CD4-positive, alpha-beta T cell treated with Interleukin-4 for 4 hours (primary cell): ENCODE results near the gene EYA2.

Experiments
- DNase-seq: peaks from one replicate; pipeline ENCODE4 v3.0.0-alpha.2; 2020

The EYA2 gene

DNA sequence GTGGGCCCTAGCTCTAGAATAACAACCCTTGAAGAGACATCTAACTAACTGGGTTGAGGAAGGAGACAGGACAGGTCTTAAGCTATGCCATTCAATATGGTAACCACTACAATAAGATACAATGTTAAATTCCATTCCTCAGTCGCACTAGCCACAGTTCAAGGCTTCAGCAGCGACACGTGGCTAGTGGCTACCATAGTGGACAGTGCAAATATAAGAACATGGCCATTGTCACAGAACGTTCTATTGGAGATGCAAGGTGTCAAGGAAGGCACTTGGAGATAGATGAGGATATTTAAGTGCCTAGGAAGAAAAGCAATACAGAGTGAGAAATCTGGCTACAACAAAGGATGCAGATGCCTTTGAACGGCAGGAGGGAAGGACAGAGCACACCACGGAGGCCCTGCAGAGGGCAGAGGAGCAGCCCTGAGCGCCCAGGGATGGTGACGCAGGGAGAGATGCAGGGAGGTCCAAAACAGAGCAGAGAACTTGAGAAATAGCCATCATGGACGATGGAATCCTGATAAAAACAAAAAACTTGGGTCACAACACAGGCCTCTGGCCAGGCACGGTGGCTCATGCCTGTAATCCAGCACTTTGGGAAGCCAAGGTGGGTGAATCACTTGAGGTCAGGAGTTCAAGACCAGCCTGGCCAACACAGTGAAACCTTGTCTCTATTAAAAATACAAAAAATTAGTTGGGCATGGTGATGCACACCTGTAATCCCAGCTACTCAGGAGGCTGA is 321.2 kb downstream of the EYA2 start:
- no peak for DNase-seq

GRCh38 chr20:47216819-47217410 is 322.3 kb downstream of the EYA2 start:
- no peak for DNase-seq

DNA sequence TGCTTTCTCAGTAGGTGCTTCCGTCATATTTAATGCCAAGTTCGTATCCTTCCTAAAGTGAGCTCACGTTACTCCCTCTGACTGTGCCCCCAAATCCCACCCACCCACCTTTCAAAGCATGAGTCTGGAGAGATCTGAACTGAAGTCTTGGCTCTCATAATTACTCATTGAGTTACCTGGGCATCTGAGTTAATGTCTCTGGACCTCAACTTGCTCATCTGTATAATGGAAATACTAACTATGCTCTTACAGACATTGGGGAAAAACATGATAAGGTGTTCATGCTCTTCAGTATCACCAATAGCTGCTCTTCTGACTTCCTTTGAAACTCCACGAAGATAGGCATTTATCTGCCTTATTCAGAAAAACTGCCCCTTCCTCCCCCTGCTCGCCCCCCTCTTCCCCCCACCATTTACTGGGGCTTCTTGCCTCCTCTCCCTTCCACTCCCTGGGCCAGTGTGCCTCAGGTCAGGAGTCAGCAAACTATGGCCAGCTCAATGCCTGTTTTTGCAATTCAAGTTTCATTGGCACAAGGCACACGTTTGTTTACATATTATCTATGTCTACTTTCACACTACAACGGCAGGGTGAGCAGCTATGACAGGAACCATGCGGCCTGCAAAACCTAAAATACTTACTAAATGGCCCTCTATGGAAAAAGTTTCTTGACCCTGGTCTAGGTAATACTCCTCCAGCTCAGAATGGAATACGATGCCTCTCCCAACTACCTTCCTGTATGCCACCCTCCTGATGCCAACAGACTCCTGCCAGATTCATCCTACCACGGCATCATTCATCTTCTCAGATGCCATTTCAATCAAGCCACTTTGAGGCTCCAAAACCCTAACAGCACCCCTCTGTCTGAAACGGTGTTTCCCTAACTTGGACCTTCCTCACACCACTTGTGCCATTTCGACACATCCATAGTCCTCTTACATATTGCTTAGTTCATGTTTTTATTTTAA is 323.1 kb downstream of the EYA2 start:
- DNase-seq, result no peak

DNA sequence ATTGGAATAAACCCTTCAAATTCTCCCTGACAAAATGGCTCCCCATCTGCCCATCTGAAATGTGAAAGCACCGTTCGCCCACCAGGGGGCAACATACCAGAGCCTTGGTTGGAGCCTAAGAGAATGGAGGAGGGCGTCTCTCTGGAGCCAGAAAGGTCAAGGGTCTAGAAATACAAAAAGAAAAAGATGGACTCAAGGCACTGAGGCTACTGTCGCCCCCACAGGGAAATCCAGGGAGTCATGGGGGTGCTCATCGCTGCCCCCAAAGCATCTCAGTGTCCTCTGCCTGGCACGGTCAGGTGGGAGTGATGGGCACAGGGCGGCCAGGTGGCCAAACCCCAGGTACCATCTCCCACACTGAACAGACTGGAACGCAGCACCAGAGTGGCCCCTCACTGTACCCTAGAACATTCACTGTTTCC is 325.5 kb downstream of the EYA2 start:
- DNase-seq, result peak; percentile 30

GRCh38 chr20:47221036-47221625 is 326.5 kb downstream of the EYA2 start:
- no peak for DNase-seq

- DNase-seq, result no peak
Measured at GRCh38 chr20:47222468-47223119, 328.0 kb downstream of the EYA2 start.

DNA sequence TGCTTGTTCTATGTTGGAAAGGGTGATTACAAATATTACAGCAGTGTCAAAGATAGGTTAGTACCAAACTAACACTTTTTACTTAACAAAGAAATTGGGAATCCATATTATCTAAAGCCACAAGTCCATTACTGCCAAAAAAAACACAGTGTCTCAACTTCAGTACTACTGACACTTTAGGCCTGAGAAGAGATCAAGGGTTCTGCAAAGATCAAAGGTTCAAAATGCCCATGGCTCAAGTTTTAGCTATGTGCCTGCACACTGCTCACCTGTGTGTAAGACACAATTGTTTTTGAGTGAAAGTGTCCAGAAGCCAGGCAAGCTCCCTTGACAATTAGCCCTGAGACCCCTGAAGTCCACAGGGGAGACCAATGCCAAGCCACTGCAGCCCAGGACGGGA is 329.3 kb downstream of the EYA2 start:
- DNase-seq, result no peak

- no peak for DNase-seq
Measured at GRCh38 chr20:47224300-47224791, 329.7 kb downstream of the EYA2 start.

DNA sequence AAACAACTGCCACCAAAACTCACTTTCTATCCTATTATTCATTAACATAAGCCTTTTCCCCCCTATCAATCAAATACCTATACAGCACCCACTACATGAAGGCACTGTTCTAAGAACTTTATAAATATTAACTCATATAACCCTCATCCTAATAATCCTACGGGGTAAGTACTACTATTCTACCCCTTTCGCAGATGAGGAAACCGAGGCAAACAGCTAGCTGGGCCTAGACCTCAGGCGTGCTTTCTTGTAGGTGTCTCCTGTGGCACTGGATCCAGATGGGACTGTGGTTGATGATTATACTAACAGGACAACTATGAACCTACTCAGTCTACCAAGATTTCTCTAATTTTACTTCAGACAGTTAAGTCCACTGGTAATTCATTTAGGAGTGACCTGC is 330.2 kb downstream of the EYA2 start:
- no peak for DNase-seq

DNA sequence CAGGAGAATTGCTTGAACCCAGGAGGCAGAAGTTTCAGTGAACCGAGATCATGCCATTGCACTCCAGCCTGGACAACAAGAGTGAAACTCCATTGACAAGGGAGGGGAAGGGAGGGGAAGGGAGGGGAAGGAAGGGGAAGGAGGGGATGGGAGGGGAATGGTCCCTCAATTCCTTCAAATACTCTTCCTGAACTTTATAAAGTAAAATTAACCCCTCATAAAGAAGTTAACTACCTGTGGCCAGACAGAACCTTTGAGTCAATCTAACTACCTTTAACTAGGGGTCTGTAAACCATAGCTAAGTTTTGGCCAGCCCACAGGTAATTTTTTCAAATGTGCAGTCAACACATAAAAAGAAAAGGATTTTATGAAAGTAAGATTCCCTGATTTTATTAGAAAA is 330.8 kb downstream of the EYA2 start:
- DNase-seq, result no peak

GRCh38 chr20:47227119-47227518 is 332.5 kb downstream of the EYA2 start:
- no peak for DNase-seq

DNA sequence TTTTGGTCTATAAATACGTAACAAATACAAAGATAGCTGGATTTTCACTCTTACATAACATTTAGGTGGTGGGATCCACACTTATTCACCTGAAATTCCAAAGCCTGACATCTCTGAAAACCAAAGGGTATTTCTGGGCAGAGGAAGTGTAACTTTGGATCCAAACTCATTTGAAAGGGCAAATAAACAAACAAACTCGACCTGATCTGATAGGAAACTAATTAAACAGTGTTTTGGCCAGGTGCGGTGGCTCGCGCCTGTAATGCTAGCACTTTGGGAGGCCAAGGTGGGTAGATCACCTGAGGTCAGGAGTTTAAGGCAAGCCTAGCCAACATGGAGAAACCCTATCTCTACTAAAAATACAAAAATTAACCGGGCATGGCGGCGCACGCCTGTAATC is 332.9 kb downstream of the EYA2 start:
- no peak for DNase-seq

GRCh38 chr20:47228654-47229053 is 334.0 kb downstream of the EYA2 start:
- no peak for DNase-seq

DNA sequence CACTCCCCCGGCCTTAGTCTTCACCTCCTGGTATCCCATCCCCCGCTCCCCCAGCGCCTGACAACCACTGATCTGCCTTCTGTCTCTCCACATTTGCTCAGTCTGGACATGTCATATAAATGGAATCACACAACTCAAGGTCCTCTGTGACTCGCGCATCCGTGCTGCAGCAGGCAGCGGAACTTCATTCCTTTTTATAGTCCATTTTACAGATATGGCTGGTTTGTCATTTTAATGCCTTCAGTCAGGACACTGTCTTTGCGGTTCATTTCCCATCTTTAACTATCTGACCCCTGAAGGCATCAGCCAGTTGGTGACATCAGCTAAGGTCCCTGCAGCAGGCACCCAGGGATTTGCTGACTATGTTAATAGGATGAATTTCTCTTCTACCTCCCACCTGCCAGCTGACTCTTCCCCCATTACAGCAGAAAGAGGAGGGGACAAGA is 336.2 kb downstream of the EYA2 start:
- no peak for DNase-seq

- no peak for DNase-seq
Measured at GRCh38 chr20:47231382-47232039, 336.9 kb downstream of the EYA2 start.

DNA sequence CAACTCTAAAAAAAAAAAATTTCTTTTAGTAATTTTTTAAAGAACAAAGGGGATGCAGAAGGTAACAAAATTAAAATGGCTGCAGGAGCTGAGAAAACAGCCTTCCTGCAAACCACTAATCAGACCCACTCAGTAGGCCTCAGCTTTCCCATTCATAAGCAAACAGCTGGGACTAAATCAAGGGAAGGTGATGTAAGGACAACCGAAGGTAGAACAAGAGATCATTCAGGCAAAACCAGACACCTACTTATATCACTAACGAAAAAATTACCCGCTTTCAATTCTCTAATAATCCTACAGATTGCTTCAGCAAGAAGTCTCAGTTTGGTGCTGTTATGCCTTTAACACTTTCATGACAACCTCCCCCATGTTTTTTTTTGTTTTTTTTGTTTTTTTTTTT is 337.9 kb downstream of the EYA2 start:
- no peak for DNase-seq

GRCh38 chr20:47233333-47234188 is 338.9 kb downstream of the EYA2 start:
- no peak for DNase-seq

GRCh38 chr20:47235111-47235510 is 340.5 kb downstream of the EYA2 start:
- no peak for DNase-seq

DNA sequence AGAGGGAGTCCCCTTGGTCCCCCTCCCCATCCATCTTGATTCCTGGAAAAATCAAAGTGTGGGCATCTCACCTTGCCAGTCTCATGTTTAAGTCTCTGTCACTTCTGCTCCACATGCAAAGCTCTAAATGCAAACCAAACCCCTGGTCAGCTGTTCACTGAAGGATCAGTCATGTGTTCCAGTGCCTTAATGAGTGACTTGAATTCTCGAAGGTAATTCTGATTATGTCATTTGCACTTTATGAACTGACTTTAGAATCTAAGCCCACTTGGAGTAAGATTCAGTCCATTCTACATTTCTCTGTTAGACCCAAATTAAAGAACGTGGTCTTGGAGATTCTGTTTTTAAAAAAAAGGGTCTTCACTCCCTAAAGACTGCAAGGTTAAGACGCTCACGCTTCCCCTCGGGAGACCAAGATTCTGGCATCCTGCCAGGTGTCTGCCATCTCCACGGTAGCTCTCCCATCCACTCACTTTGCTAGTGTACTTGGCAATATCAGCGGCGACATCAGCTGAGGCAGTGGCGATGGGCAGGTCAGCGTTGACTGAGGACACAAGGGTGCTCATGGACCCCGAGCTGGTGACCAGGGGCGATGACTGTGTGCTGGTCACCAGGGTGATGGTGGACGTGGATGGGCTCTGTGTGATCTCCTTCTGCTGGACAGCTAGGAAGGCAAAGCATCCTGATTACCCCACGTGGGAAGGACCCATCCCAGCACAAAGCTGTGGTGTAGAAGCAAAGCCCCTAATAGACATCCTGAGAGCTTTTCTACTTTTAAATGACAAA is 341.4 kb downstream of the EYA2 start:
- no peak for DNase-seq

GRCh38 chr20:47236639-47236900 is 341.9 kb downstream of the EYA2 start:
- DNase-seq, result no peak
